NCI-H748 (cell line): ENCODE results near the gene ADAMTS8.

Source experiments
- DNase-seq: peaks from one replicate; lab custom pipeline; 2025; ENCODE audit not compliant: unreplicated experiment; lab: John Stamatoyannopoulos, UW

The ADAMTS8 gene

DNA sequence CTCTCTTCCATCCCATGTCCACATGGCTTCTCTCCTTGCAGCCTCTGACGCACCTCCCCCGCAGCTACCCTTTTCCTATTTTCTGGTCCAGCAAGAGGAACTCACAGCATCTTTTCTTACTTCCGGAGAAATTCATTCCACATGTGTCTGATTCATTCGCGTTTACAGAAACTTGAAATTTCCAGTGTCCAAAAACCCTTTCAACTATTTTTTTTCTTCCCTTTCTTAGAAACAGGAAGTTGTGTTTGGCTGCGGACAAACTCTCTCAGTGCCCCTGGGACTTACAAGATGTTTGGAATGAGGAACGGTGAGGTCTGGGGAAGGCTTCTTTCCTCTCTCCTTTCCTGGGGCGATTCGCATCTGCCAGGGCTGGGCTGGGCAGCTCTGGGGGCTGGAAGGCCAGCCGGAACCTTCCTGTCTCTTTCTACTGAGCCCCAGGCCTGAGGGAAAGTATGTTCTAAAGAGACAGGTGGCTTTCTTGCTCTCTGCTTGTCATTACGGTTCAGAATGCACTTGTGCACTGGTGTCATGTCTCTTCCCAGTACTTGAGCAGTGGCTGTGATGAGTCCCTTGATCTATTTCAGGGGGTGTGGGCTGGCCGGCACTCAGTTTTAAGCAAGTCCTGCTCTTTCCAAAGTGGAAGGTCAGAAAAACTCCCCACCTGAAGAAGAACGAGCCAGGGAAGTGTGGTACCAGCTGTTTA lies 27.5 kb downstream of the ADAMTS8 start:
- no peak for DNase-seq

DNA sequence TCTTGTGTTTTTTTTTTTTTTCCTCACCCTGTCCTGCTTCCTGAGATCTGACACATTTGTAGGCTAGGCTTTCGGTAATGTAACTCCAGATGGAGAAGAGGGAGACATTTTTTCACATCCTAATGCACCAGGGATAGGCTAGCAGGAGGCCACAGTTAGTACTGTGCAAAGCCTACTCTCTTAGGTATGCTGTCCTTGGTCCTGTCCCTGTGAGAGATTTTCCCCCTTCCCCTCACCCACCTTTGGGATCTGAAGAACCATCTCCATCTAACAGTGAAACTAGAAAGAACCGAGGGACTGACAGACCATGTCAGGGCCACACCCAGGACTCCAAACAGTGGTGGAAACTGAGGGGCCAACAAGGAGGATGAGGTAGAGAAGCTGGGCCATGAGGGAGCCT lies 29.2 kb downstream of the ADAMTS8 start:
- no peak for DNase-seq

DNA sequence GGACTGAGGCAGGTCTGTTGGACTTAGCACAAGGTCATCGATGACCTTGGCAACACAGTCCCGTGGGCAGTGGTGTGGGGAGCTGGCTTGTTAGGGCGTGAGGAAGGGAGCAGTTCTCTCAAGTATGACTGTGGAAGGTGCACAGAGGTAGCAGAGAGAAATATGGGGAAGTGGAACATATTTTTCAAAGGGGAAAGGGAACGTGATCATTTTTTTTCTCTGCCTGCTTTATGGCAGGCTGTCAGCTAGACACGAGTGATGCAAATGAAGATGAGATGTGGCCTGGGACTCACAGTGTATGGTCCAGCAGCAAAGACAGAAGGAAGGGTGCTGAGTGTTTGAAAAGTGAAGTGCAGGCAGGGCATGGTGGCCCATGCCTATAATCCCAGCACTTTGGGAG lies 30.6 kb downstream of the ADAMTS8 start:
- DNase-seq, result no peak

DNA sequence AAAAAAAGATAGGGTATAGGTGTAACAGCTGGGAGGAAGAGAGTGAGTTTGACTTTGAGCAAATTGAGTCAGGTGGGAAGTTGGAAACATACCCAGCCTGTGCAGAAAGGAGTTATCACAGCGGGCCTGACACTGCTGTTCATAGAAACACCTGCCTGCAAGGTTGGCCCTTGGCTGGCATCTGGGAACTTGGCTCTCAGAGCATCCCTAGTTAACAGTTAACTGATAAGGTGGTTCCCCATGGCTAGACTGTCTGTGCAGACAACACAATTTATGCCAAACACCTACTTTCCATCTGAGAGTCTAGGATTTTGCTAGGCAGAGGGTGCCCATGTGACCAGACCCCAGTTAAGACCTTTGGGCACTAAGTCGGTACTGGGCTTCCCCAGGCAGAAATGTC lies 31.4 kb downstream of the ADAMTS8 start:
- no peak for DNase-seq

DNA sequence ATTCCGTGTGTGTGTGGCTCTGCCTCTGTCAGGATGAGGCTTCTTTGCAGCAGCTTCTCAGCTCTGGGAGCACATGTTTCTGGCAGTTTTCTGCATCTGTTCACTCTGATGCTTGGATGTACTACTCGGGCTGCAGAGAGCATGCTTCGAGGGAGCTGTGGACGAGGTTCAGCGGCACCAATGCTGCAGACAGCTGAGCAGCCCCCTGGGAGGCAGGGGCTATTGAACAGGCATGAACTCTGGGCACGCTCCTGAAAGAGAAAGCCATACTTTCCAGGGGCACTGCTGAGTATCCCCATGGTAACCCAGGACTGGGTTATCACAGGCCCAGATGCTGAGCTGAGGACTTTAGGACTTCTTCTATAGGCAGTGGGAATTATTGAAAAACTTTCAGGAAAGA lies 33.8 kb downstream of the ADAMTS8 start:
- no peak for DNase-seq

DNA sequence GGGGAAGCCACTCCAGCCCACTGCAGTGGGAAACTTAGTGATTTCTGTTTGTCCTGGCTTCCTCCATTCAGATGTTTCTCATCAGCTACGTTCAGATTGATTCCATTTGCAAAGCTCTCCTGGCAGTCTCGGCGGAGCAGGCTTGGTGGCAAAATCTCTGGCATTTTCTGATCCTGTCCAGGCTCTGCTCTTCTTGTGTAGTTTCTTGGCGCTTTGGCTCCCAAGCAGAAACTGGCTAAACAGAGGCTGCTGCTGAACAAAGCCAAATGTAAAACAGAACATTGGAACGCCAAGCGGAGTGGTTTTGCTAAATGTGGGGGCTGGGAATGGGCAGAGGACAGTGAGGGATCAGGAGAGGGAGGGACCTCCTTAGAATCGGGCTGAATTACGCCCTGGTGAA lies 36.7 kb downstream of the ADAMTS8 start:
- no peak for DNase-seq

DNA sequence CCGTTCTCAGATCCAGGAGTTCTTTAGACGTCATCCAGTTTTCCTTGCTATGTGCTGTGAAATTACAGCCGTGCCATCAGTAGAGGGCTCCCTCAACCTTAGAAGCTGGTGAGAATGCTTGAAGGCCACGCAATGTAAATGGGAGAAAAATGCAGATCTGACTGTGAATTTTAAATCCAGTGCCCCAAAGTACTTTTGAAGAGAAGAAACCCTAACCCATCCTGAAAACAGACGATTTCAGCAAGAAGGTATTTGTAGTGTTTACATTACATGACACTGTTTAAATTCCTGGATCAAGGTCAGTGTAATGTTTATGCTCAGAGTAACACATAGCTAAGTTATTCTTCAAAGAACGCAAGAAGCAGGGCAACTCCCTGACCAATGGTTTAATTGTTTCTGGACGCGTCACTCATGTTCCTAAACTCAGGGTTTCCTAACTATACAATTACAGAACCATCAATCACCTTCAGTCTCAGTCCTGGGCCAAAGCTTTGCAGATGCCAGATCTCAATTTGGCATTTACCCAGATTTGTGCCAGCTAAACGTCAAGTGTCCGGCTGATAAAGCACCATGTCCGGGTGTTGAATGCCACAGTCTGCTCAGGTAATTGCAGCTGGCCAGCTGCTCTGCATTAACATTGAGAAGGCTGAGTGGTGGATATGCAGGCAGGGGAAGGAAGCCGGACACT lies 38.2 kb downstream of the ADAMTS8 start:
- peak; percentile 2 for DNase-seq

DNA sequence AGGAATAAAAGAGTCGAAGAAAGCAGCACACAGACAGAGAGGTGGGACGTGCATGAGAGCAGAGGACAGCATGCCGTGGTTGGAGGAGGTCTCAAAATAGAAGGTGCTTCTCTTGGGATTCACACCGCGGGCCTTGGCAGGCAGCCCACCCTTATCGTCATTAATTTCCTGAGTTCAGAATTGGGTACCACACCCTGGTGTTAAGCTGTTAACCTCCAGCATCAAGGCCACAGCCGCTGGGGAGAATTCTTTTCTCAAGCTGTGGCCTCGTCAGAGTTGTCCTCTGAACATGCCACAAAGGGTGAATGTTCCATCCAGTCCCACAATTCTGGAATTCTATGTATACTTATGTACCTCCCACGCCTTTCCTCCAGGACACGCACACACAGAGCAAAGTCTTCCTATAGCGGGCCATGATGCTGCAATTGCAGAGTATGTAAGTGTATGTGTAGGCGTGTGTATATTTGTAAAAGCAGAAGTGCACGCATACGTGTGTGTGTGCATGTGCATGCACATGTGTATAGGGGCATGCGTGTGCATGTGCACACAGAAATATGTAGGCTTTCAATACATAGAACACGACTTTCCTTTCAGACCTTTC lies 39.0 kb downstream of the ADAMTS8 start:
- peak; percentile 18 for DNase-seq

DNA sequence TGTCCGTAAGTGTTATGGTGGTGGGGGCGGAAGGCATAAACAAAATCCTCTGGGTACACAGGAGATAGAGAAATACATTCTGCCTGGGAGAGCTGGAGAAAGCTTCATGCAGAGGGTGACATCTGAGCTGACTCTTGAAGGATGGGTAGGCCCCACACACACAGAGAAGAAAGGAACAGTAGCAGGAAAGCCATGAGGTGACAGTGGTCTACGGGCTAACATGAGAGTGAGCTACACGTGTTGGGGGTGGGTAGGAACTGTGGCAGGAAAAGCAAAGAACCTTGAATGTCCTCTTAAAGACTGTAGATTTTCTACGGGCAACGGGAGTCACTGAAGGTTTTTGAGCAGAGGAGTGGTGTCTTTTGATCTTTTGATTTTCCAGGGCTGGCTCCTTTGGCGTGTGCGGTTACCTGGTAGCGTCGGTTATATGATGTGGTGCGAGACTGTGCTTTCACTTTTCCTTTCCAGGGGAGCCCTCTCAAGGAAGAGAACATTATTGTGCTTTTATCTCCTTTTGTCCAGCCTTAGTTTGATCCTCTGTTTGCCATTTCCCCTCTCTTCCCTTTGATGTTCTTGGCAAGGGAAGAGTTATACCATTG lies 39.7 kb downstream of the ADAMTS8 start:
- DNase-seq, result no peak

DNA sequence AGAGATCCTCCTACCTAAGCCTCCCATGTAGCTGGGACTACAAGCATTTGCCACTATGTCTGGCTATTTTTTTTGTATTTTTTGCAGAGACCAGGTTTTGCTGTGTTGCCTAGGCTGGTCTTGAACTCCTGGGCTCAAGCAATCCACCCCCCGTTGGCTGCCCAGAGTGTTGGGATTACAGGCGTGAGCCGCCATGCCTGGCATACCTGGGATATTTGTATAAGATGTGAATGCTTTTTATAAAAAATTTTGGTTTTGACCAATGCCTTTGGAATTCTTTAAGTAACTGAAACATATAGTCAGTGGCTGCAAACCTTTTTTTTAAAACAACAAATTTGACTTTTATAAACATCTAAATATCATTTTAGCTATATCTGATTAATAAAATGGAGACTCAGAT lies 42.4 kb downstream of the ADAMTS8 start:
- DNase-seq, result no peak

DNA sequence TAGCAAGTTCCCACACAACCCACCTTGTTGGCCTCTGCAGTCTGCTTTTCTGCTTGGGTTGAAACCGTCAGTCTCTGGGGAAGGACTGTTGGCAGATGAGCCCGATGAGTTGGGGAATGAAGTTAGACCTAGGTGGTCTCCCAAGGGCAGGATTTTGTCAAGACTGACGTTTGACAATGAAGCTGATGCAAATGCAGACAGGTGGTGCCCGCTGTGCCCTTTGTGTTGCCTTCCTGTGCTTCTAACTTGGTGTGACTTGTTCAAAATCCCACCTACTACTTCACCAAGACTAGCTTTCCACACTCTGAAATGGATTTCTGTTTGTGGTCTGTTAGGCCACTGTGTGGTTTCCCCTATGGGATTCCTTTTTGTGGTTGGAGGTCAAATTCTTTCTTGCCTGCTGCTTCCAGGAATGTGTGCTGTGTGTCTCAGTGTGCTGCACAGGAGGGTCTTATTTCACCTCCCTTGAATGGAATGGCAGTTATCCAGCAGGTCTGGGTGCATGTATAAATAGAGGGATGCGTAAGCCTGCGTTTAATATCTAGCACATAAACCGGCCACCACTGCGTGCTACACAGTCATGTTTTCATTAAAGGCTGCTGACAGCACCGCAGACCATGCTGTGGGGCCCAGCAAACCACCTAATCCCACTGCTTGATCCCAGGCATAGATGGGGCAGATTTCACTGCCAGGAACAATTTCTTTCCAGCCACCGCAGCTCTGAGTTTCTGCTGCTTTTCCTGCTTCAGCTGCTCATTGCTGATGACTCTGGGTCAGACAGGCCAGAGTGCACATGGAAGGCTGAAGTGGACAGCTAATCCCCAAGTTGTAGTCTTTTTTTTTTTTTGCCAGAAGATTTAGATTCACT lies 44.8 kb downstream of the ADAMTS8 start:
- no peak for DNase-seq

DNA sequence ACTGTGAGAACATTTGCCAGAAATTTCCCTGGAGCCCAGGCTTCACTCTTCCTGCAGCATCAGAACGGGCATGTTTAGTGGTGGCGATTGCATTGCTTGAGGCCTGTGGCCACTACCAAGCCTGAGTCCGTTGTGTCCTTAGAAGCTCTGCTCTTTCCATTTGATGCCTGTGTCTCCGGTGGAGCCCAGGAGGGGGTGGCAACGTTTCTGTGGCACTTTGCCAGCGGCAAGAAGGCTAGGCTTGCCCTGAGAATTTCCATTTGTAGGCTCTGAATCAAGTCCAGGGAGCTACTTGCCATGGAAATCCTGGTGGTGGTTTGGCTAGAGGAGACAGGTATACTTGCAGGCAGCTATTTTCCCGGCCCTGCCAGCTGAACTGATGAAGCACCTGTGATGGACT lies 47.1 kb downstream of the ADAMTS8 start:
- DNase-seq, result no peak

DNA sequence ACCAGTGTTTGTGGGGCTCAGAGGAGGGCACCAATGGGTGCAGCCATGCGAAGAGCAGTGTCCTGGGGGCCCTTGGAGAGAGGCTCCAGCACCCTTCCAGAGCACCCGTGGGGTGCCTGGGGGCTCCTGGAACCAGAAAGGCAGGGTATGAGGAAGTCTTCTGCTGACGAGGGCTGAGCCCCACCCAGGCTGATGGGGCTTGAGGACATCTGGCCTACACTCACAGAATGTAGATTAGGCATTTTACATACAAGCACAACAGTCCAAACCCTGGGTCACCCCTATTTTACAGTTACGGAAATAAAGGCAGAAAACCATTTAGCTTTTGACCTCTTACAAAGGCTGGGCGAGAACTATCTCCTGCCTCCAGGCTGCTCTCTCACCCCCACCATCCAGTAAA lies 47.6 kb downstream of the ADAMTS8 start:
- DNase-seq, result no peak

DNA sequence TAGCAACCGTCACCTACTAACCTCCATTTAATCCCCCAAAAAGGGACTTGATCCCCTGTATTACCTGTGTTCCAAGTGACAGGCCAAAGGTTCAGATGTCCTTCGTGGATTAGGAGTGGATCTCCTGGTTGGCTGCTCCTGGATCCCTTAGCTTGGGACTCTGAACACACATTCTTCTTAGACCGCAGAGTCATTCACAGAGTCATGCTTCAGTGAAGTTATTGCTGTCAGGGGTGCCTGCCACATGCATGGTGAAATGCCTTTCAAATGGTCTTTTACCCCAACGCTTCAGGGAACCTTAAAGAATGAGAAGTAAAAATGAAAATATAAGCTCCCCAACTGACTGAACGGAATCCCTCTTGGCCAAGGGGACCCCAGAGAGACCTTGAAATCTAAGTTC lies 49.1 kb downstream of the ADAMTS8 start:
- no peak for DNase-seq

DNA sequence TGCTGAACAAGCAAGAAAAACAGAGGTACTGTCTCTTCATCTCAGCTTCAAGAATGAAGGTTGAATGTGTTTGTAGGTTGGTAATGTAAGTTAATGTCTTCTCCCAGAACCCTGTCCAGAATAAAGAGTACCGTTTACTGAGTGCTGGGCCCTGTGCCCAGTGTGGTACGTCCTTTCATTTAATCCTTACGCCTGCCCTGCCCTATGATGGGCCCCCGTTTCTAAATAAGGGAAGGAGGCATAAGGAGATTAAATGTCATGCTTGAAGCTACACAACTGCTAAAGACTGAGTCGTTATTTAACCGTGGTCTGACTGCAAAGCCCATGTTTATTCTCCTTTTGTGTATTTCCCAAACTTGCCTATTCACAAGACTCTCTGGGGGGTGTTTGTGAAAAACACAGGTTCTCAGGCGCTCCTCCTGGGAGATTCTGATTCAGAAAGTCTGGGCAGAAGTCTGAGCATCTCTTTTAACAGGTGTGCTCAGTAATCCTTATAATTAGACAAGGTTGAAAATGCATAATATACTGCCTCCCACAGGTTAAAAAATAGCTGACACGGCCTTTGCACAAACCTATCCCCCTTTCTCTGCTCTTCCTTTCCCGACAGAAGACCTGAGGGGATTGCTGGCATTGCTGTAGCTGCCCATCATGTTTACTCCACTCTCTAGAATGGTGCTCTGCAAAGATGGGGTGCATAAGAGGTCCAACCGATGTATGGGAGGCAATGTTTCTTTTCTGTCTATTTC lies 57.4 kb downstream of the ADAMTS8 start:
- DNase-seq, result peak; percentile 20

DNA sequence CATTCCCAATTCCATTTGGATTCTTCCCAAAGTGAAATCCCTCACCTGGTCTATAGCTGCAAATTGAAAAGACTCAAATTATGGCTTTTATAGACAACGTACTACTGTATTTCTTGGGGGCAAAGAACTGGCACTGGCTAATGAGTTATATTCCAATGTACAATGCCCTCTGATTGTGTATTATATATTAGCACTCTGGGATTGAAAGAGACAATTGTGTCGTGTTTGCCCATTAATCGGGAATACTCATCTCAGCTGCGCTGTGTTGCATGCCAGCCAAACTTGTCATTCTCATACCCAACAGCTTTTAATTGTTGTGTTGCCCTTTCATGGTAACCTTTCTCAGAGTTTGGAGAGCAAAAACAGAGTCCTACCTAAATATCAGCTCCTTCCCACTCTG lies 58.7 kb downstream of the ADAMTS8 start:
- no peak for DNase-seq

DNA sequence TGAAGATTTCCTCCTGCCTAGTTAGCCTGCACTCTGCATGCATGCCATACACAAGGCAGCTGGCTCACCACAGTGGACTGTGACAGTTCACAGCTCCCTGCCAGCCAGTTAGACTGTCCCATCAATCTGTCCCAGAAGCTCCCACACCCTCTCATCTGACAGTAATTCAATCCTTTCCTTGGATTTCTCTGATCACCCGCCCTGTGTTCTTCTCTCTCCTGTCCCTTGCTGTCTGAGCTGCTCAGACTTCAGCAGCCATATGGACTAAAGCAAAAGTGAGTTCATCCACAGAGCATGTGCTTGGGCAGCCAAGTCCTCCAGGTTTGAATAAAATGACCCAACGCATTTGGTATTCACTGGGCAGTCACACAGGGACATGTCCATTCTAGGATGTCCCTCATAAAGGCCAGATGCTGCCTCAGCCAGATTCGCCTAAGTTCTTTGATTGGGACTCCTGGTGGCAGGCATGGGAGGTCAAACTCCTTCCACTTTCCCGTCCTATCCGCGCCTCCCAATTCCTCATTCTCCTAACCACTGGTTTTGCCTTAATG lies 59.2 kb downstream of the ADAMTS8 start:
- DNase-seq, result no peak

DNA sequence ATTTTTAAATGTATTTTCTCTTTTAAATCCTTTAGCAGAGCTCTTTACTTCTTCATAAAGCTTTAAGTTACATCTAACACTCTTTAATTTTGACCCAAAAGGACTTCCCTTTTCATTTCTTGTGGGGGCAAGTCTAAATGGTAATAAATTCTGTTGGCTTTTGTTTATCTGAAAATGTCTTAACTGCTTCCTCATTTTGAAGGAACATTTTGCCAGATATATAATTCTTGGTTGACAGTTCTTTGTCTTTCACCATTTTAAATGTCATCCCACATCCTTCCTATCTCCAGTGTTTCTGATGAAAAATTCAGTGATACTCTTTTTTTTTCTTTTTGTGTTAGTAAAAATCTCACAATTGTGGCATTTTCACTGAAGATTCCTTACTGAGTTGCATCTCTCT lies 69.0 kb downstream of the ADAMTS8 start:
- DNase-seq, result no peak

DNA sequence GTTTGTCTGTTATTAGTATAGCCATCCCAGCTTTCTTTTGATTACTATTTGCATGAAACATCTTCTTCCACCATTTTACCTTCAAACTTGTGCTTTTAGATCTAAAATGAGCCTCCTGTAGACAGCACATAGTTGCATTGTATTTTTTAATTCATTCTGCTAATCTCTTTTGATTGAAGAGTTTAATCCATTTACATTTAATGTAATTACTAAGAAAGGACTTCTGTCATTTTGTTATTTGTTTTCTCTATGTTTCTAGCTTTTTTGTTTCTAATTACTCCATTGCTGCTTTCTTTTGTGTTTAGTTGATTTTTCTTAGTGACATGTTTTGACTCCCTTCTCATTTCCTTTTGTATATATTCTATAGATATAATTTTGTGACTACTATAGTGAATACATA lies 70.0 kb downstream of the ADAMTS8 start:
- DNase-seq, result no peak
